Kidney glomerular epithelial cell (primary cell): ENCODE data around the gene DIAPH1.

ENCODE experiments used
- DNase-seq: peaks from one replicate; lab custom pipeline; 2025; lab: John Stamatoyannopoulos, UW

The DIAPH1 gene

DNA sequence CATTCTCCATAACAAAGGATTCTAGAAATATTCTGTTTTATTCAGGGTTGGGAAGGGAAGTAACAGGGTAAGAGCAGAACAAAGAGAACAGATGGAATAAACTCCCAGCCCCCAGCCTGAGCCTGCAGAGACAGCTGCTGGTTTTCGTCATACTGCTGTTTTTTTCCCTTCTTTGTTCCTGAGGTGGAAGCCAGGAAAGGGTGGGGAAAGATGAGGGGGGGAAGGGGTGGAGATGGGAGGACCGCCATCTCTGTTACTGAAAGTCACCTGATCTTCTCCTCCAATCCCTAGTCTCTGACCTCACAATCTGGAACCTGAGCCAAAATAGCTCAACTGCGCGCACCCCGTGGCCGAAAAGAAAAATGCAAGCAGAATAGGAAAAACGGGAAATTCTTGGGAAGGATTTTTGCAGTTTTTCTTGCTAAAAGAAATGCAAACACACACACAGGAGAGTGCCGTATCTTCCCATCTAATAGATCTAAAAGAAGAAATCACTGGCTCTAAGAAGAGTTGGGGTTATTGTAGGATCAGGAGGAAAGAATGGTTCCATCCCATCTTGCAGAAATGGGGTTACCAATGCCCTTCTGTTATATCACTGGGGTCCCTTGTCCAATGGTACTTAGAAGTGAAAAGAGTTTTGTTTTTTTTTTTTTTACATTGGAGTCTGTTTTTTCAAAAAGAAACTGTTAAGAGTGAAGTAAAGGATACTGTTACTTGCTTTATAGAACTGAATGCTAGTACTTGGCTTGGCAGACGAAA is 57.9 kb downstream of the DIAPH1 start:
- DNase-seq = peak; percentile 94

DNA sequence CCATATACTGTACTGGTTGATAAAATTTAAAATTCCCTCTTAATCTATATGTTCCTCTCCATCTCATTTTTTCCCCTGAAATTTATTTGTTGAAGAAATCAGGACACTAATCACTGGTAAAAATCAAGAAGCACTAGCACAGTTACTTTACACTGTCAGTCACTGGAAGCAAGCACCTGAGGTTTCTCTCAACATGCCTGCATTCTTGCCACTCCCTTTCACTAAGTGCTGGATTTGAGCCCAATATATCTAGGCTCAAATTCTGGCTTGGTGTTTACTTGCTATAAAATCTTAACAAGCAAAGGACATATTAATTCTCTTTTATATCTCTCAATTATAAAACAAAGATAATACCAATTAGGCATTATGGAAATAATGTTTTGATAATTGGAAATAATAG is 58.6 kb downstream of the DIAPH1 start:
- peak; percentile 11 for DNase-seq

DNA sequence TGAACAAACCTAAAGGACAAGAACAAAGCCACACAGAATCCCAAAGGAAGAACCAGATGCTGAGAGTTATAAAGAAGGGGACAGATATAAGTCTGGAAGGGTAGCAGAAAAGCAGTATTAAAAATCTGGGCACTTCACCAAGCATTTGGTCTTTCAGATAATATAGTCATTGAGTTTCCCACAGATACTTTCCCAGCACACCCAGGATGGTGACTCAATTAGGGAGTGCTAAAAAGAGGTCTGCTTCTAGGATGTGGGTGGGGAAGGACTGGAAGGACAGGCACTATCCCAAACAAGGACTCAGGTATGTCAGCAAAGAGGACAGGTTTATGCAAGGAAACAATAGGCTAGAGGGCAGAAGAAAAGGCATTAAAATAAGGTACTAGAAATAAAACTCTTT is 59.3 kb downstream of the DIAPH1 start:
- DNase-seq = peak; percentile 32

DNA sequence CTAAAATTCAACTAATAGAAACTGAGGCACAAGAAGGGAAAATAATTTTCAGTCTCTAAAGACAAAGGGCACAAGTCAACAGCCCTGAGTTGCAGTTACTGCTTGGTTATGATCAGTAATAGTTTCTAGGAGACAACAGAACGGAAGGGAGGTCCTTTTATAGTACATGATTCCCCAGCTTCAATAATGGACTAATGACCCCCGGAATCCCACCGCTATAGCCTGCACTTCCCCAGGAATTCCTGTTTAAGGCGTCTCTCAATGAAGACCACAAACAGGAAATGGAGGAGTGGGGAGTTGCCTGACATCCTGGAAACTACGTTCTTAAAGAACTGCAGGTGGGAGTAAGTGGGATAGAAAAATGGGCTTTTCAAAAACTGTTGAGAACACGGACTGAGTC is 60.6 kb downstream of the DIAPH1 start:
- DNase-seq = no peak

DNA sequence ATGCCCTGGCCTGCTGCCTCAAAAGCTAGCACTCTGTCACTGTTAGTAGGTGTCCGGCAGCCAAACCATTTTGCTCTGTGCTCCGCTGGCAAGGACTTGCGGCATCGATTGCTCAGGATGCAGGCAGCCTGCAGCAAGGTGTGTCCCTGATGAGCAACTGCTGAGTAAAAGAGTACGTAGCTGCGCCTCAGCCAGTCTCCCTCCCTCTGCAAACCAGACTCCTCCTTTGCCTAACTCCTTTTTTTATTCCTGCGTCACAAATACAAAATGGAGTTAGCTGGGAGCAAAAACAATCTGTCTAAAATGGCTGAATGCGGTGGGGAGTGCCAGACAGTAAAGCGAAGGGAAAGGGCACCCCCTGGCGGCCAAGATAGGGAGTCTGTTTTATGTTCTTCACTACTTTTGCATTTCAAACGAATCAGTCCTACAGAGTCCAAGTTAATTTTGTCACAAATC is 61.1 kb downstream of the DIAPH1 start:
- DNase-seq = peak; percentile 95

DNA sequence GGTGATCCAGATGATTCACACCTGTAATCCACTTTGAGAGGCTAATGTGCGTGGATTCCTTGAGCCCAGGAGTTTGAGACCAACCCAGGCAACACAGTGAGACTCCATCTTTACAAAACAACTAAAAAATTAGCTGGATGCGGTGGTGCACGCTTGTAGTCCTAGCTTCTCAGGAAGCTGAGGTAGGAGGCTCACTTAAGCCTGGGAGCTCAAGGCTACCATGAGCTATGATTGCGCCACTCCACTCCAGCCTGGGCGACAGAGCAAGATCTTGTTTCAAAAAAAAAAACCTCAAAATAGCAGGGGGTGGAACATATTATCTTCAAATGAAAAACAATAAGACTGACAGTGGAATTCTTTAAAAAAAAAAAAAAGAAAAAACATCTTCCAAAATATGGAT is 70.9 kb downstream of the DIAPH1 start:
- no peak for DNase-seq

DNA sequence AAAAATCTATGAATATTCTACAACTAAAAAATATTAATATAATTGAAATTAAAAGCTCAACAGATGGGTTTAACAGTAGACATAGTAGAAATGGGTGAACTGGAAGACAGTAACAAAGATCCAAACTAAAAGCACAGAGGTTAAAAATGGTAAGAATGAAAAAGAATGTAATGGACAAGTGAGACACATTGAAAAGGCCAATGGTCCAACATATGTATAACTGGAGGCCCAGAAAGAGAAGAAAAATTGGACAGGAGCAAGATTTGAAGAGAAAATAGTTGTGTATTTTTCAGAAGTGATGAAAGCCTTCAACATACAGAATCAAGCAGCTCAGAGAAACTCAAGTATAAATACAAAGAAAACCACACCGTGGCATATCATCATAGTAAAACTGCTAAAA is 71.3 kb downstream of the DIAPH1 start:
- DNase-seq = no peak

DNA sequence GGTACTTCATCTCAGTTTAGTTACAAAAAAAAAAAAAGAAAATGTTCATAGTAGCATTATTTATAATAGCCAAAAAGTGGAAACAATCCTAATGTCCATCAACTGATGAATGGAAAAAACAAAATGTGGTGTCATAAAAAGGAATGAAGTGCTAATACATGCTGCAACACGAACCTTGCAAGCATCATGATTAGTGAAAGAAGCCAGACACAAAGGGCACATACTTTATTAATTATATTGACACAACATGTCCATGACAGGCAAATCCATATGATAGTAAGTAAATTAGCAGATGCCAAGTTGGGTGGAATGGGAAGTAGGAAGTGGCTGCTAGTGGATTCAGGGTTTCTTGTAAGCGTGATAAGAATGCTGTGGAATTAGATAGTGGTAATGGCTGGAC is 75.7 kb downstream of the DIAPH1 start:
- DNase-seq = no peak

DNA sequence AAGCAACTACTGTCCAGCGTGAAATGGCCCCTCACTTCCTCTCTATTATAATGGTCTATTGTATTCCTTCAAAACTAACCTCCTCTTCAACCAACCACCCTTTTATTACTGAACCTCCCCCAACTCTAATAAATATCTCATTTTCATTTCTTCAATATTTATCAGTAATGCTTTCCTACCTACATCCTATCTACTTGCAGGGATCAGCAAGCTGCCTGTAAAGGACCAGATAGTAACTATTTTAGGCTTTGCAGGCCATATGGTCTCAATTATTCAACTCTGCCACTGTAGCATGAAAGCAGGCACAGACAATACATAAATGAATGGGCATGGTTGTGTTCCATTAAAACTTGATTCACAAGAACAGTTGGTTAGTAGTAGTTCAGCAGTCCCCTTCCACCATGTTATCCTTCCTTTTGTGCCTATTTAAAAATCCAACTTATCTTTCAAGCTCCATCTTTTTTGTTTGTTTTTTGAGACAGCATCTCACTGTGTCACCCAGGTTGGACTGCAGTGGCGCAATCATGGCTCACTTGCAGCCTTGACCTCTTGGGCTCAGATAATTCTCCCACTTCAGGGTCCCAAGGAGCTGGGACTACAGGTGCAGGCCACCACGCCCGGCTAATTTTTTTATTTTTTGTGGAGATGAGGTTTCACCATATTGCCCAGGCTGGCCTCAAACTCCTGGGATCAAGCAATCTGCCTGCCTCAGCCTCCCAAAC is 84.1 kb downstream of the DIAPH1 start:
- DNase-seq = no peak

DNA sequence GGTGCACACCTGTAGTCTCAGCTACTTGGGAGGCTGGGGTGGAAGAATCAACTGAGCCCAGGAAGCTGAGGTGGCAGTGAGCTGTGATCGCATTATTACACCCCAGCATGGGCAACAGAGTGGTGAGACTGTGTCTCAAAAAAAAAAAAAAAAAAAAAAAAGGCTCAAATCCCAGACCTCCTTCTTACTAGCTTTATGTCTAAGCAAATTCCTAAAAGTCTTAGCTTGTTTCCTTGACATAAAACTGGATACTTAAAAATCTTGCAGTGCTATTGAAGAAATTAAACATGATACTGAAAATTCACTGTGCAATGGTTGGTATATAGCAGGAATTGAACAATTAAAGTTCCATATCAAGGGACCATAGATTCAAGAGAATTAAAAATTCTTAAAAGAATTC is 84.9 kb downstream of the DIAPH1 start:
- no peak for DNase-seq

DNA sequence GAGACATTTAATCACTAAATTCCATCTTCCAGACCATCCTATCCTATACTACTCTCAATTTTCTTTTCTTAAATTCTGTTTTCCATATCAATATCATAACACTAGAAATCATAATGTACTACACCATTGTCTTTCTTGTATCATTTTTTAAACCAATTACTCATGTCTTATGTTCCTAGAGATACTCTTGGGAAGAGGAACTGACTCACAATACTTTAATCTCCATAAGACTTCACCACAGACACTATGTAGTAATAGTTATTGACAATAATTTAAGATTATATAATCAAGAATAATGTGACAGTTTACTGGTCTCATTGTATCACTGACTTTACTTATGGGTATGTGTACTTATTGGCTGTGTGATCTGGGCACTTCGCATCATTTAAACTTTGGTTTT is 86.1 kb downstream of the DIAPH1 start:
- no peak for DNase-seq

DNA sequence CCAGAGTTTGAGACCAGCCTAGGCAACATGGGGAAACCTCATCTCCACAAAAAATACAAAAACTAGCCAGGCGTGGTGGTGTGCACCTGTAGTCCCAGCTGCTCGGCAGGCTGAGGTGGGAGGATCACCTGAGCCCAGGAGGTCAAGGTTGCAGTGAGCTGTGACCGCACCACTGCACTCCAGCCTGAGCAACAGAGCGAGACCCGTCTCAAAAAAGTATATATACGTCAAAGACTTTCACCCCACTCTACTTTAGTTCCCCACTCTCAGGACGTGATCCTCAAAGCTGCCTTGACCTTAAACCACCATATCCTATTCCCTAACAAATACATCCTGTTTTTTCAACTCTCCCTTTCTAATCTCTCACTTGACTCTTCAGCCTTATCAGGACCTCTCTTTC is 88.9 kb downstream of the DIAPH1 start:
- no peak for DNase-seq

DNA sequence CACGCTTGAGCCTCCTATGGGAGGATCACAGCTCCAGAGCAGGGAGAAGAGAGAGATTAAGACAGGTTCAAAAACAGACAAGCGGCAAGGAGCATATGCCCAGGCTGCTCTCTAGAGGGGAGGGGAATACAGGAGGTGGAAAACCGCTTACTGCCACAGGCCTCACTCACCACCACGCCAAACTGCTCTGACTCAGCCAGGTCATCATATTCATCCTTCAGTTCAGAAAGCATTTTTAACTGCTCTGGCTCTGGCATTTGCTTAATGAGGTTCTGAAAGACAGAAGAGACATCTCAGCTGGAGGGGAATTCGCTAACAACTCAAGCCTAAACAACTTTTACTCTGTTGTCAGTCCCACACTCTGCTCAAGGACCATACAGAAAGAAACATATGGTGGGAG is 89.8 kb downstream of the DIAPH1 start:
- no peak for DNase-seq

DNA sequence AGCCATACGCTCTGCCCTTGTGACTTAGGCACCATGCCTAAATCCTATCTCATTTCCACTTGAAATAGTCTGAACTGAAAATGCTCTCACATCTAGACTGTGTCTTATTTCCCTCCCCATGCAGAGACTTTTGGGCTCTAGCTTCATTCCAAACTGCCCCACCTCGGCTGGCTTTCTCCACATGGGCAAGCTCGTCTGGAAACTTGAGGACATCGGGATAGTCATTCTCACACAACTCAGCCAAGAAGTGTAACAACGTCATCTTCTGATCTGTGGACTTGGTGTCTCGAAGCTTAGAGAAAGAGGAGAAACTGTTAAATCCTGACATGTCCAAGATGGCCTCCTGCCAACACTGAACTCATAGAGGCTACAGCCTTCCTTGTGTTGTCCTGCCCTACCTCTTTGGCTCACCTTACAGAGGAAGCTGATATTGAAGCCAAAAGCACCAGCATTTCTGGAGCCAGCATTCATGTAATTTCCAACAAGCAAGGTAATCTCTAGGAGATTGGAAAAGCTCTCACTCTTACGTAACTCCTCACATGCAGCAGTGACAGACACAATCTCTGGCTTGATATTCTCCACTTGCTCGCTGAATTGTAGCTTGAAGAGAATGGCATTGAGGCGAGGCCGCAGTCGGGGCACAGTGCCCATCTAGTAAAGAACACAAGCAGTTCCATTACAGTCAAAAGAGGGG is 90.4 kb downstream of the DIAPH1 start:
- no peak for DNase-seq

DNA sequence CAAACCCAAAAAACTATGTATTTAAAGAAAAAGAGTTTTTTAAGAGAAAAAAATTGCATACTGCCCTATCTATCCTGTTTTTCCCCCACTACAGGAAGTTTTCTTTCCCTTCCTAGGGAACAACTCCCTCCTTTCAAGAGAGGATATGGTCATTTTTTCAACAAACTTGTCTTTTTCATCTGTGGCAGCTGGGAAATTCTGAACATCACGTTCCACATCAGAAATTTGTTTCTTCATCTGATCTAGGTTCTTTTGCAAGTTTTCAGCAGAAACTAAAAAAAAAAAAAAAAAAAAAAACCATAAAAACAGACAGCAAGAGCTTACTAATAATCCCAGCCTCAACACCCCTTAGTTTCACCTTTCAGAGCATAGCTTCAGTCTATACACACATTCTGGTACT is 91.4 kb downstream of the DIAPH1 start:
- DNase-seq = no peak

DNA sequence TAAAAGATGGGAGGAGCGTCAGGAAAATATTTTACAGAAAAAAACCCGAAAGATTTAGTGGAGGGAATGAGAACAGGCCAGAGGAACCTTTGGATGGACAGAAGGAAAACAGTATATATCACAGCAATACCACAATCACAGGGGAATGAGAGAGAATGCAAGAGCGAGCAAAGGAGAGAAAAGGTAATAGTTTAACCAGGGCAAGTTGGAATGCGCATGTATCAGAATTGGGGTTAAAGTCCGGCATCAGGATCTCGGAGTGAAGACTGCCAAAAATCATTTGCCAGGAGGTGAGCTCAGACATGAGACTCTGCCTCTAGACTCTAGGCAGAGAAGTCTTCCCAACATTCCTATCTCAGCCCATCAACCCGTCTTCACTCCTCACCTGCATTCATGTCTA is 93.1 kb downstream of the DIAPH1 start:
- DNase-seq = no peak

DNA sequence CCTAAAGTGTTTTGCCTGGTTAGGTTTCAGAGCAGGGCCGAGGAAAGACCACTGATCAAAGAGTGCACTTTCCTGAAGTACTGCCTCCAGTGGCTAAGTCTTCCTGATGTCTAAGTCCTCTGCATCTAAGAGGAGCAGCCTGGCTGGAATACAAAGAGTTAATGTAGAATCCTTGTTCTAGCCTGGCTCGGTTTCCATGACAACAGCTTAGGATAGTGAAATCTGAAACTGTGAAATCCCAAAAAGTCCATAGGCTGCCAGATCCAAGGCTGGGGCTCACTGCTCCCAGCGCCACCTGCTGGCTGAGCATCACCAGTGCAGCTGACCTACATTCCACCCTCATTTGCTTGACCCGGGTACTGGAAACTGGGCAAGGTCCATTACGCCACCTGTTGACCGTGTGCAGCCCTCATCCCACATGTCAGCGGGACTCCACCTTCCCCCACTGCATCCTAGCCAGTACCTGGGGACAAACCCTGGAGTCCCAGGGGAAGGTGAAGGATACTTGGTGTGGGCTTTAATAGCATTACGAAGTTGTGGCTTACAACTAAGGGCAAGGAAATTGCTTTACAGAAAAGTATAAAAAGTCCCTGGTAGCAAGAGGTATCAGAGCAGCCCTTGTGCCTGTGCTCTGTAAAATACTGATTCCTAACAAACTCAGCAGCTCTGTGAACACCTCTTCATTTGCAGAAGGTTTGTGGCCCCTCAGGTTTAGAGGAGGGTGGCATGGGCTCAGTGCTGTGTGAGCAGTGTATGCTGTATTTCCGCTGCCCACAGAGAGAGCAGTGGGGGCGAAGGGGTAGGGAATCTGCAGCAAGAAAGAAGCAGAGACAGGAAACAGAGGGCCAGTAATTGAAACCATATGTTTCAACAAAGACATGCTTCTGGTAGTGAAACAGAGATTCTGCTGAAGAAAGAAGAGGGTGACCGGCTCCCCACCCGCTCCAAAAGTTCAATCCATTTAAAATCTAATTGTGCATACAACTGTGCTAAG is 93.9 kb downstream of the DIAPH1 start:
- DNase-seq = peak; percentile 90

DNA sequence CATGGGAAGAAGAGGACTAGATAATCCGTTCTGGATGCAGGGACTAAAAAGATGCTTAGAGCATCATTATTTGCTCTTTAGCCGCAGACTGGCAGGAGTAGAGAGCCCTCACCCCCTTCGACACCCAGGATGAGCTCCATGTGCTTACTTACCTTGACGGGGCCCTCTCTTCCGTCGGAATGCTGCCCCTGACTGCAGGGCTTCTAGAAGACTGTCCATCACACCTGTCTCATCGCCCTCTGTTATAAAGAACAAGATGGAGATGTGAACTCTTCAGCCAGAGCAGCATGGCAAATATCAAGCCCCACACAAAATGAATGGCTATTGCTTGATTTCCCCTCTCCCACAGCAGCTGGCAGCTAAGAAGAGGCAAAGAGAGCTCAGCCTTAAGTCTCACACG is 94.8 kb downstream of the DIAPH1 start:
- DNase-seq = no peak

DNA sequence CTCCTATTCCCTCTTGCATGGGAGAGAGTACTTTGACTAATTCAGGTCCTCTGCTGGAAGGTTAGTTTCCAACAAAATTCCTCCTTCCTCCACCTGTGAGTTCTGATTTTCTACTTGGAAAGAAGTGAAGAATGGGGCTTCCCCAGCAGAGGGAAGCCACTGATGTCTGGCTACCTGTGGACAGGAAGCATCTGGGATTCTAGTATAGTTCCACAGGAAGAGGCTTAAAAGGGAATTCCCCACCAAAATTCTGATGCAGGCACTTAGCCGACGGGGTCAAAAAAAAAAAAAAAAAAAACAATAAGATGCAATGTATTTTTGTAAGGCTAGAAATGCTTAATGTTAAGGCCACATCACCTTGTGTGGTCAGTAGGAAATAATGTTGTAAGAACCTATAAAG is 96.5 kb downstream of the DIAPH1 start:
- no peak for DNase-seq

DNA sequence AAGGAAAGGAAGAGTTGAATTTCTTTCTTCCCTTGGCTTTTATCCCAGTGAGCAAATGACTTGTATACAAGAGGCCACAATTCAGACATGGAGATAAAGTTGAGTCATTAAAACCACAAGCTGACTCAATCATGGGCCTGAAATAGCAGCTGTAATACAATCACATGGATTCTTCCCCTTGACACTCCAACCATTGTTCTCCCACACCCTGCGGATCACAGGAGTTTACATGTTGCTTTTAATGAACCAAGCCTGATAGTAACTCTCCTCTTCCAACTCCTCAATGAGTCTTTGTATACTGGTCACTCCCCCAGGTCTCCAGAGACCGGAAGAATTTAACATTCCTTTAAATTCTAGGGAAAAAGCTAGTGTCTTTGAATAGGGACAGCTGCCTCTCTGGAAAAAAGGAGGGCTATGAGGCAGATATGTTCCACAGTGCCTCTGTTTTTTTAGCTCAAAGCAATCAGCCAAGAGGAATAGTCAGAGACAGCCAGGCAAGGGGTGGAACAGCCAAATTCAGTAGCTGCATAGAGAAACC is 97.5 kb downstream of the DIAPH1 start:
- DNase-seq = peak; percentile 99
